NCI-H2171 treated with DMSO at 0.1 percent for 48 hours (cell line): ENCODE measurements around the gene PEX14.

ENCODE experiments used
- DNase-seq: peaks from one replicate; lab custom pipeline; 2025; lab: John Stamatoyannopoulos, UW

The PEX14 gene

DNA sequence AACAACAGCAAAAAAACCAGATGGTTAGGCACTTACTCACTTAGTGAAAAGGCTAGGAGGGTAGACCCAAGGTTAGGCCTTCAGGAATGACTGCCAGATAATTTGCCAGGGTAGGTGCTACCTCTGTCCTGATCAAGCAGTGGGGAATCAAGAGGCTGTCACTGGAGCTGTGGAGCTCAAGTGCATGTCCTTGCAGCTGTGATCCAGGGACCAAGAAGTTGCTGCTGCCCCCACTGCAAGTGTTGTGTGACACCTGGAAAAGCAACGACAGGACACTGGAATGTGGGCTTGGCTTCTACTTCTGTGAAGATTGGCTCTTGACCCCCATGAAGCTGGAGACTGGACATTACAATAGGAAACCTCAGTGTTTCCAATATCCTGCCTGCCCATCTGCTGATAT lies 72.1 kb downstream of the PEX14 start:
- DNase-seq: no peak

- DNase-seq: no peak
Observed at GRCh38 chr1:10549904-10550664, 75.3 kb downstream of the PEX14 start.

GRCh38 chr1:10553118-10553517 lies 78.4 kb downstream of the PEX14 start:
- no peak for DNase-seq

GRCh38 chr1:10555635-10556429 lies 81.1 kb downstream of the PEX14 start:
- peak; percentile 86 for DNase-seq

DNA sequence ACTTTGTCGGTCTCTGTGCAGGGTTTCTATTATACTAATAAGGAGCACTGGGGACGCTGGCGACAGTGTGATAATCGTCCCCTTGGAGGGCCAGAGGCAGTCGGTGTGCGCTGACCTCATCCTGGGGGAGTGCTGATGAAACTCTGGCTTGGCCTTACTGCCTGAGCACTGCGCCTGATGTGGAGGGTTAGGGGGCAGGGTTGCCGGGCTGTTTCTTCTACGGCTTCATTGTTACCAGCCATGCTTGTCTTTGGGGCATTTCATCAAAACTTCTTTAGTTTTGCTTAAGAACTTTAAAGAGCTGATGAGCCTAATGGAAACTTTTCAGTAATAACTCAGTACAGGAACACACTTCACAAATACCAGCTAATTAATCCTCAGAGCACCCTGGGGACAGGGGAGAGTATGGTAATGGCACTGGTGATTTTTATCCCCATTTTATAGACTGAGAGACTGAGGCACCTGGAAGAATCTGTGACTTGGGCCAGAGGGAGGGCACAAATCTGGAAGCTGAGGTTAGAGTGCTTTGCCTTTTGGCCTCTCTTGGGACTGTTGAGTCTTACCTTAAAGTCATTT lies 81.8 kb downstream of the PEX14 start:
- DNase-seq: no peak

DNA sequence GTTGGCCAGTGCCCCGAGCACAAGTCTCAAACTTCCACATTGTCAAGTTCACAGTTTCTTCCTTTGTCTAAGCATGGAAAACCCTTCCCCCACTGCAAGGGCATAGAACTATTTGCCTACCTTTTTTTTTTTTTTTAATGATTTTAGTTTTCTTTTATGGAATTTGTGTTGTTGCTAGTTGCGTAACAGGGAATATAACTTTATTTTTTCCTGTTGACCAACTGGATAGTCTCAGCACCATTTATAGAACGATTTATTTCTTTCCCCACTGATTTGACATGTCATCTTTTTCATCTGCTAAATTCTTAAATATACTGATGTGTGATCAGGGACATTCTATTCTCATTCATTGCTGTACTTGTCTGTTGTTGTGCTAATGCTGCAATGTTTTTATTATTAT lies 83.0 kb downstream of the PEX14 start:
- DNase-seq: no peak

GRCh38 chr1:10559386-10559785 lies 84.6 kb downstream of the PEX14 start:
- DNase-seq: no peak

- peak; percentile 47 for DNase-seq
Observed at GRCh38 chr1:10561497-10561896, 86.7 kb downstream of the PEX14 start.

DNA sequence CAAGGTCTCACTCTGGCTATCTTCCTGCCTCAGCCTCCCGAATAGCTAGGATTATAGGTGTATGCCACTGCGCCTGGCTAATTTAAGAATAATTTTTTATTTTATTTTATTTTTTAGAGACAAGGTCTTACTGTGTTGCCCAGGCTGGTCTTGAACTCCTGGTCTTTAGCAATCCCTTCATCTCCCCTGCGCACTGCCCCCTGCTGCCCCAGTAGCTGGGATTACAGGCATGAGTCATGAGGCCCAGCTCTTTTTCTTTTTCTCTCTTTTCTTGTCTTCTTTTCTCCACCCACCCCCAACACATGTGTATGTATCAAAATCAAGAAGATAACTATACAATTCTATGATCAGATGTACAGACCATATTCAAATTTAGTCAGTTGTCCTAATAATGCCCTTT lies 87.2 kb downstream of the PEX14 start:
- no peak for DNase-seq

DNA sequence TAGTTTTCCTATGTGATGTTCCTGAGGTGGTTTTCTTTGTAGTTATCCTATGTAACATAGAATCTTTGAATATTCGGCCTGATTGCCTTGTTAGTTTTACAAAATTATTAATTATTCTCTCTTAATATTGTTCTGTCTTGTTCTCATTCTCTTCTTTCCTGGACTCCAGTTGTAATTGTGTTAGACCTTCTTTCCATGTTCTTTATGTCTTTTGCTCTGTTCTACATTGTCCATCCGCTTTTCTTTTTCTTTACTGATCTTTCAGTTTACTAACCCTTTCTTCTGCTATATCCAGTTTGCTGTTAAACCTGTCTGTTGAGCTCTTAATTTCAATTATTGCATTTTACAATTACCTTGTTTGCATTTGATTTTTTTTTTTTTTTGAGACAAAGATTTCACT lies 89.3 kb downstream of the PEX14 start:
- DNase-seq: peak; percentile 24

DNA sequence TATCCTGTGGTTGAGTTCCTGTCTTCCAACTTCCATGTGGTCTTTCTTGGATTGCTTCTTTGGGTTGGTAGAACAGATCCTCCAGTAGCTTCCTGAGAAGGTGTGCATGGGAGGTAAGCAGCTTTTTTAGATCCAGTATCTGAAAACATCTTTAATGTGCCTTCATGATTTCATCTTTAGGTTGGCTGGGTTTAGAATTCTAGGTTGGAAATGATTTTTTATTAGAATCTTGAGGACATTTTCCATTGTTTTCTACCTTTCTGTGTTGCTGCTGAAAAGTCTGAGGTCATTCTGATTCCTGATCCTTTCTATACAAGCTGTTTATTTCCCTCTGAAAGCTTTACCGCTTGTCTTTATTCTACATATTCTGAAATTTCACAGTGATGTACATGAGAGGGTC lies 94.8 kb downstream of the PEX14 start:
- no peak for DNase-seq

GRCh38 chr1:10575616-10576015 lies 100.9 kb downstream of the PEX14 start:
- DNase-seq: no peak

DNA sequence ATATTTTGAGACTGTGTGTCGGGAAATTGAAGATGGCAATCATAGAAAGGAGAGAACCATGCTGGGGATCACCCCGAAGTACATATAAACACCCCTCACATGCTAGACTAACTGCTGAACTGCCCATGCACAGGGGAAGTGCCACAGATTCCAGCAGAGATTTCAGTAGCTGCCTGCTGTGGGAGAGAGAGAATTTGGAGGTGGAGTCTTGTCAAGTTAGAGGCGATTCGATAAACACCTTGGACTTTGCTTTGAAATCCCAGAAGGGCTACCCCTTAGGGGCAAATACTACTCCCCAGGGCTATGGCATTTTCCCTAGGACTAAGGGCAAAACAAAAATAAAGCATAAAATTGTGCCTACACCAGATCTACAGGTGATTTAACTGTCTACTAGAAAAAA lies 103.3 kb downstream of the PEX14 start:
- DNase-seq: no peak

DNA sequence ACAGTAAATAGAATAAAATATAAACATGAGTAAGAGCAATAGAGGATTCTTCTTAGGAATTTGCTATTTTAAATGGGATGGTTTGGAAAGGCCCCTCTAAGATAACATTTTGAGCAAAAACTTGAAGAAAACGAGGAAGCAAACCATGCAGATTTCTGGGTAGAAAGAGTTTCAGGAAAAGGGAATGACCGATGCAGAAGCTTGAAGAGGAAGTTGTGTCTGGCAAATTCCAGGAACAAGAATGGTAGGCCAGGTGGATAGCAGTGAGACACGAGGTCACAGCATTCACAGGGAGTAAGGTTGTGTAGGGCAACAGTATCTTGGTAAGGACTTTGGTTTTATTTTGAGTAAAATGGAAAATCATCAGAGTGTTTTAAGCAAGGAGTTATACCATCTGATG lies 108.9 kb downstream of the PEX14 start:
- DNase-seq: no peak

GRCh38 chr1:10585242-10585641 lies 110.5 kb downstream of the PEX14 start:
- DNase-seq: no peak

GRCh38 chr1:10586125-10586524 lies 111.4 kb downstream of the PEX14 start:
- no peak for DNase-seq

DNA sequence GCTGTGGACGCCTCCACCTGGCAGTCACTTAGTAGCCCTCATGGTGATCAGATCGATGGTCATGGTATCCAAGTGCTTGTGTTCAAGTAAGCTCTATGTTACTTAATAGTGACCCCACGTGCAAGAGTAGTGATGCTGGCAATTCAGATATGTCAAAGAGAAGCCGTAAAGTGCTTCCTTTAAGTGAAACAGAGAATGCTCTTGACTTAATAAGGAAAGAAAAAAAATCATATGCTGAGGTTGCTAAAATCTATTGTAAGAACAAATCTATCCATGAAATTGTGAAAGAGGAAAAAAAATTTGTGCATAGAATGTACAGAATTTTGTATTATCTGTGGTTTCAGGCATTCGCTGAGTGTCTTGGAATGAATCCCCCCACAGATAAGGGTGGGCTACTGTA lies 113.9 kb downstream of the PEX14 start:
- DNase-seq: no peak

DNA sequence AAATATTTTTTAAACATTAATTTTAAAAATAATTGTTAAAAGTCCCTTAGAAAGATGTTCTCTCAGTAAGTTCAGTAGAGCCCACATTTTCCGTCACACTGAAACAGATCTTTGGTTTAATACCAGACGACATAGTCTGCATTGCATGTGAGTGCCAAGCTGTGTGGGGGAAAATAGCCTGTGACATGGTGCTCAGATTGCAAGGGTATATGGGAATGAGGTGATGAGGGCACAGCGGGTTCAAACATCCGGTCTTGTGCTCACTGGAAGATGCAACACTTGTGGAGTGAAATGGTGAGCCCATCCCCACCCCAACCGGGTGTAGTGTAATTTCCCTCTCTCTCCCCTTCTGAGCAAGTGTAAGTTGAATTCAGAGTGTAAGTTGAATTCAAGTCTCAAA lies 114.3 kb downstream of the PEX14 start:
- no peak for DNase-seq

GRCh38 chr1:10591010-10591409 lies 116.3 kb downstream of the PEX14 start:
- DNase-seq: peak; percentile 67

DNA sequence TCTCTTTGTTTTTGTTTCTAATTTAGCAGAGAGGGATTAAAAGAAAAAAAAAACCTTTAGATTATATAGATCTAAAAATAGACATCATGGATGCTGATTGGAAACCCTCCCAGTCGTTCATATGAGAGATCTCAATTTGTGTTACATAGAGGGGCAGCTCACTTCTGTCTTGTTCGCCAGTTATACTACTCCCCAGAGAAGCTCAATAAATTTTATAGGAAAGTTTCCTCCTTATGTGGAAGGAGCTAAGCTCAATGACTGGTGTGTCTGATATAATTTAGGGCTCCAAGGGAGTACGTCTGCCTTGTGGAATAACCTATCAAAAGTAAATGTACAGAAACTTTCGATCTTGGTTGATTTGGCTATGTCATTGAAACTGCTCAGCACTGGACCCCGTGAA lies 117.6 kb downstream of the PEX14 start:
- no peak for DNase-seq

DNA sequence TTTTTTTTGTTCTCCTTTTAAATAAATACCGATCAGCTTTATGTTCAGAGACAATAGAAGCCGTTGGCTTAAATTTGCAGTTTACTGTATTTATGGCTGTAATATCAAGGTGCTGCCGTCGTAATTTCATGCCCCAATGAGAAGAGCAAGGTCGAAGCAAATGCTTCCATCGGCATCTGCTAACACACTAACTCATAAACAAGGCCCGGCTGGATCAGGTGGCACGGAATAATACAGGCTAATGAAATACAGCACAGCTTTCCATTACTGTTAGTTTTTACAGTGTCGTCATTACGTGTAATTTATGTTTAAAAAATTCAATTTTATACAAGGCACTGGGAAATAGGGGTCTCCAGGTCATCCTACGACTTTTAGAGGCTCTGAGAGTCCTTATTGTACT lies 119.0 kb downstream of the PEX14 start:
- DNase-seq: peak; percentile 80

- DNase-seq: no peak
Observed at GRCh38 chr1:10594595-10595223, 120.0 kb downstream of the PEX14 start.

GRCh38 chr1:10596780-10597179 lies 122.0 kb downstream of the PEX14 start:
- no peak for DNase-seq
